HS-5 (cell line): Measurements from ENCODE around the gene TBX20.
"Not testable (repeated sequence)": the region's sequence is repeated elsewhere in the genome, so short reads cannot be mapped to it uniquely, and the experiment has no call there.

Experiments used
- DNase-seq: peaks from one replicate; pipeline ENCODE4 v3.0.0-alpha.2; 2012; ENCODE audit warnings: low read depth

The TBX20 gene

DNA sequence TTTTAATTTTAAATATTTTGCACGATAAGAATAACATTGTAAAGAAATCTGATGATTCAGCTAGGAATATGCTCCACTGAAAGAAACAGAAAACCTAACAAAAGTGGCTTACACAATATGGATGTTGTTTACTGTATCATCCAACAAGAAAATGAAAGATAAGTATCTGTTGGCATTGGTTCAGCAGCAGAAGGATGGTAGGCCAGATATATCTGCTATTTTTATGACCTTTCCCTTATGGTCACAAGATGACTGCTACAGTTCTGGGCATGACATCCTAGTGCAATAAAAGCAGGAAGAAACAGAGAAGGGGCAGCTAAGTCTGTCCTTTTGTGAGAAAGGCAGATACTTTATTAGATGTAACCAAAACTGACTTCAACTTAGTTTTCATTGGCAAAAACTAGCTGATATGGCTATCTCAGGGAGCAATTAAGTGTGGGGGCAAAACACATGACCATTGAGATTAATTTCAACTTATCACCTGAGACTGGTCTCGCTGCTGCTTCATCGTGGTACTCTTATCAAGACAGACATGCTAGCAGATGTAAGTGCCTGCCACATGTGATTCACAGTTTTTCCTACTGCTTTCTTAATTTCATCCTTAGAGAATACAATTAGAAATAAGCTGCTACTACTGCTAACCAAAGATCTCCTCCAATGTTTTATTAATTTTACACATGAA is 92.7 kb downstream of the TBX20 start:
- not testable (repeated sequence) for DNase-seq
